IPS-NIHi11 (cell line): ENCODE results near the gene NCOA1.

Experiments
- DNase-seq: peaks from one replicate; pipeline ENCODE4 v3.0.0; 2012; ENCODE audit warnings: mixed read lengths, low spot score

The NCOA1 gene

DNA sequence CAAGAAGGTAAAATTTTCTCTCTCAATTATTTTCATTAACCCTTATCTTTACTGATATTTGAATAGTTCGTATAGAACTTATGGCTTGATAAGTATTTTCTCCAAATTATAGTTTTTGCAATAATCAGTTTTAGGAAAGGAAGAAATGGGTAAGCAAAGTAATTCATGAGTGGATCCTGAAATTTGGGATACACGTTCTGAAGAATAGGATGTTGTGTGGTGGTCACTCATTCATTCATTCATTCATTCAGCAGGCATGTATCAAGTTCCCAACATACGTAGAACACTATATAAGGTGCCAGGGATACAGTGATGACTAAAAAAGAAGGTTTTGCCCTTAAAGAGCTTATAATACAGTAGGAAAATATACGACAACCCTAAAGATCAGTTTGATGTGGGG lies 206.7 kb downstream of the NCOA1 start:
- DNase-seq = no peak

DNA sequence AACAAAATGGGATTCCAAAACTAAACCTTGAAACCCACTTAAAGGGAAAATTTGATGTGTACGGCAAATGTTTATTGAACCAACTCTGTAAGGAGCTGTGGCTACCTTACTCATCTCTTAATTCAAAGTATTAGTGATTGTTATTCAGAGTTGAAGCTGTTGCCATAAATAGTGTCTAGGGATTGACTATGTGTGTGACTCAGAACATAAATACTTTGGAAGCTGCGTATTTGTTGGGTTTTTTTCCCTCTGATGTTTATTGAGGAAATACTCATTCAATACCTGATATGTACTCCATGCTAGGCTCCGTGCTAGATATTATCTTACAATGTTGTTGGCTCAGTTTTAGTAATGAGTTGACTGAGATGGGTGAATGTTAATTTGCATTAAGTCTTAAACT lies 211.7 kb downstream of the NCOA1 start:
- DNase-seq = no peak

DNA sequence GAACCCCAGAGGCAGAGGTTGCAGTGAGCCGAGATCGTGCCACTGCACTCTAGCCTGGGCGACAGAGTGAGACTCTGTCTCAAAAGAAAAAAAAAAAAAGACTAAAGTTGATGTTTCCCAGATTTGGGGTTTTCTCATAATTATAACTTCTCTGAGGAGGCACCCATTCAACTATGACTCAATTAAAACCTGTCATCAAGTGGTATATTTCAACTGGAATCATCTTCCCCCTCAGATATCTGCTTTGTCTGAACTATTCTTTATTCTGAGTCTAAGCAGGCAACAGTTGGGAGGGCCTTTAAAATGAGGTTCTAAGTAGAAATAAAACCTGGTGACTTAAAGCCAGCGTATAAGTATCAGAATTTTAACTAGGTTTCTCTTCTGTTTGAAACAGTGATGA lies 213.6 kb downstream of the NCOA1 start:
- DNase-seq = no peak

DNA sequence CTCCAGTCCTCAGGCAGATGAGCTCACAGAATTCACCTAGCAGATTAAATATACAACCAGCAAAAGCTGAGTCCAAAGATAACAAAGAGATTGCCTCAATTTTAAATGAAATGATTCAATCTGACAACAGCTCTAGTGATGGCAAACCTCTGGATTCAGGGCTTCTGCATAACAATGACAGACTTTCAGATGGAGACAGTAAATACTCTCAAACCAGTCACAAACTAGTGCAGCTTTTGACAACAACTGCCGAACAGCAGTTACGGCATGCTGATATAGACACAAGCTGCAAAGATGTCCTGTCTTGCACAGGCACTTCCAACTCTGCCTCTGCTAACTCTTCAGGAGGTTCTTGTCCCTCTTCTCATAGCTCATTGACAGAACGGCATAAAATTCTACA lies 216.1 kb downstream of the NCOA1 start:
- DNase-seq = no peak

DNA sequence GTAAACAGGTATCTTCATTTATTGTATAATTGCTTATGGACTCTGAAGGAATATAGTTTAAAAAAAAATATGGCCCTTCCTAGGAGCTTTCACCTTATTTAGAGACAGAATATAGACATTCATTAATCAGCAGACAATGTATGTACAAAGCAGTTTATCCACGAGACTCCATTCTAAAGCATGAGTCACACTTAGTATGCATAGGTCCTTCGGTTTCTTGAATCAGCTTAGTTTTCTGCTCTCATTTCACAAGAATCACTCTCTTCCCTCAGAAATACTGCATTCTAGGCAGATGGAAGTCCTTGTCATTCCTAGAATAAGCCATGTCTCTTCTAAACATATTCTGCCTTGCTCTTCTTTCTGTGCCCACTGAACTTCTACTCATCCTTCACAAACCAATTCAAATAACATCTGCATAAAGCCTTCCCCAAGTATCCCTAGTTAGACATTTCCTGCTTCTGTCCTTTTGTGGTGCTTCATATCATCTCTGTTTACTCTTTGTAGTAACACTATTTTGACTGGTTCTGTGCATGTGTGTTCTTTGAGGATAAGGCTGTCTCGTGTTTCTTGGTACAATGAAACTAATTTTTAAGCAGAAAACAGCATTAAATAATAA lies 217.6 kb downstream of the NCOA1 start:
- DNase-seq = no peak

DNA sequence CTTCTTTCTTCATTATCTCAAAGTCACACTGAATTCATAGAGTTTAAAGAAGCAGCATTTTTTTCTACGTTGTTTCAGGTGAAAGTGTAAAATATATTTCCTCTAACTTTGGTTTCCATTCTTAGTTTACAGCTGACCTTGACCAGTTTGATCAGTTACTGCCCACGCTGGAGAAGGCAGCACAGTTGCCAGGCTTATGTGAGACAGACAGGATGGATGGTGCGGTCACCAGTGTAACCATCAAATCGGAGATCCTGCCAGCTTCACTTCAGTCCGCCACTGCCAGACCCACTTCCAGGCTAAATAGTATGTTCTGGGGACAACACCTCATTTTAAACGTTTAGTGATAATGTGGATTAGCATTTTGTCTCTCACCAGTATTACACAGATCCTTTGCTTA lies 219.8 kb downstream of the NCOA1 start:
- DNase-seq = no peak

DNA sequence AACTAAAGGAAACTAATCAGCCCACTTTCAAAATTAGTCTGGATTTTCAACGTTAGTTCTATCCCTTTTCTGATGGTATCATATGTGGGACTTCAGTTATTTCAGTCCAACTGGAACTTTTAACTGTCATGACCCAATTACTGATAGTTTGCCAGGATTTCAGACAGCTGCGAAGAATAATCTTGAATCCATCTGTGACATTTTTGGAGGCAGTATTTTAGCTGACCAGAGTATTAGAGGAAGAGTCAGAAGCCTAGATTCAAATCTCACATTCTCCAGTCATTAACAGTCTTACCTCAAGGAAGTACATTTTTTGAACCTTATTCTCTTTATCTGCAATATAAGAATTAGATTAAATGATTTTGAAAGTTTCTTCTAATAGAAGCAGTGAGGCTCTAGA lies 220.8 kb downstream of the NCOA1 start:
- DNase-seq = no peak

DNA sequence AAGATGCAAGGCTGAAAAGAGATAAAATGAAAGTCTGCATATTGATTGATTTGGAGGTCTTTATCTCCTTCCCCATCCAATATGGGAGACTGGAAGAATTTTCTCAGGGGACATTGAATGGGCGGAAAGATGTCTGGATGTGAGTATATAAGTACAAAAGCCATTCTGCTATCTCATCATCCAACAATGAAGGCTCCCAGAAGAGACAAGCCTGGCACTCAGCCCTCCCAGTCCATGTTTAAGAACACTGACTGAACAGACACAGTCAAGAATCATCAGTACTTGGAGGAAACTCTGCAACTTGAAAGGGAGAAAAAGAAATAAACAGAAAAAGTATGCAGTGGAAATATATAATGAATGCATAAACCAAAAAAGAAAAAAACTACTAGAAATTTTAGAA lies 221.2 kb downstream of the NCOA1 start:
- no peak for DNase-seq

DNA sequence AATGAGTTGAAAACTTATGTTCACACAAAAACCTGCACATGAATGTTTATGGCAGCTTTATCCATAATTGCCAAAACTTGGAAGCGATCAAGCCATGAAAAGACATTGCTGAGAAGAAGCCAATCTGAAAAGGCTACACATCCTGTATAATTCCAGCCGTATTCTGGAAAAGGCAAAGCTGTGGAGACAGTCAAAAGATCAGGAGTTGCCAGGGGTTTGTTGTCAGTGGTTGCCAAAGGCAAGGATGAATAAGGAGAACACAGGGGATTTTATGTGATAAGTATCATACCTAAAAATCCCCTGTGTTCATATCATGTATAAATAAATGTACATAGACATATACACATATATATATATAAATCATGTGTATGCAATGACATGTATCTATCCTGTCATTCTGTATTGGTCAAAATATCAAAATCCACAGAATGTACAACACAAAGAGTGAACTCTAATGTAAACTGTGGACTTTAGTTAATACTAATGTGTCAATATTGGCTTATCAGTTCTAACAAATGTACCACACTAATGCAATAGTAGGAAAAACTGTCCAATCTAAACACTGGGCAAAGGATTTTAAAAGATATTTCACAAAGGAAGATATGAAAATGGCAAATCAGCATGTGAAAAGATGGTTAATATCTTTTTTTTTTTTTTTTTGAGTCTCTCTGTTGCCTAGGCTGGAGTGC lies 226.4 kb downstream of the NCOA1 start:
- no peak for DNase-seq

DNA sequence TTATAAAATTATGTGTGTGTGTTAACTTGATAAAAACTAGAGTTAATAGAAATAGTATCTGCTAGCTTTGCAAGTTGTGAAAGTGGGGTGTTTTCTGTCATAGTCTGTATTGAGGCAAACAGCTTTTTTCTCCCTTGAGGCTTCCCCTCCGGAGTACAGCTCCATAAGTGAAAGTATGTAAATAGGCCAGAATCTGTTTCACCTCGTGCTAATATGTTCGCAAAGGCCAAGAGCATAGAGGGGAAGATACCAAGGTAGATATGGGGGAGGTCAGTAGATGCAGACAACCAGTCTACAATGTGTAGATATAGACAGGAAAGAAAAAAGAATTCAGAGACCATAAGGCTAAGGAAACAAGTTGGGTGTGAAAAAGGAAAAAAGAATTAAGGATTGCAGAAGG lies 229.3 kb downstream of the NCOA1 start:
- no peak for DNase-seq

DNA sequence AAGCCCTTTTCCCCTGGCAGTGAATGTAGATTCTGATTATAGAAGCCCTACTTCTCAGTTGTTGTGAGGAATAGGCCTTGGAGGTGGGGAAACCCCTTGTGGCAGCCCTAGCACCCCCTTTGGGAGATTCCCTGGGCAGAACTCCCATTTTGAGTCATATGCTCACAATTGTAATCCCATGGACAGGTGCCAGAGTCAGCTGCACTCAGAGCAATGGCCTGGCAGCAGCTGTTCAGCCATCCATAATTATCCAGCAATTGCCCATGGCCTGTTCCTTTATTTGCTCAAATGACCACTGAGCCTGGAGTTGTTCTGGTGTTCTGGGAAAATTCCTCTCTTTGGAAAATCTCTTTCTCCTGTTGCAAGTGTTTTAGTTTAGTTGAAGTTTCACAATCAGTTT lies 230.4 kb downstream of the NCOA1 start:
- DNase-seq = peak; percentile 14

DNA sequence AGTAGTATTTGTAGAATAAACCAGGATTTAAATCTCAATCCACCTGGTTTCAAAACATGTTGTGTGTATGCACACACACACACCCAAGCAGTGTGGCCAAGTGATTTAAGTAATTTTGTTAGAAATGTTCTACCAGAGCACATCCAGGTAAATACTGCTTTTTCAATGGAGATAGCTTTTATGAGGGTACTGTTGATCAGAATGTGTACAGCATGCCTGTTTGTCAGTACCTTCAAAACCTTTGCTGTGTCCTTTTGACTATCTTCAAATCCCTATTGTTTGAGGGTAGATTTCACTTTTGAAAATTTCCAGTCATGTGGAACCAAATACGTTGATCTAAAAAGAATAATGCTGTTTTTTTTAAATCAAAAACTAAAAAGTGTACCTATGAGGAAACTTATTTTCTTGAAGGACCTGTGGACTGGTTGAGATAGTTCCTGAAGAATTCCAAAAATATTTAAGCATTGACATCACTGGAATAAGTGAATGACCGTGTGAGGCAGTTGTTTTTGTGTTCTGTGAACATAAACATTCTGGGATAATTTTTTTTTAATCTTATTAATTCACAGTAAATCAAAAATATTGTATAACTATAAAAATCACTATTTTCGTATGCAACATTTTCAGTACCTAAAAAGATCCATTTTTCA lies 231.2 kb downstream of the NCOA1 start:
- DNase-seq = no peak

DNA sequence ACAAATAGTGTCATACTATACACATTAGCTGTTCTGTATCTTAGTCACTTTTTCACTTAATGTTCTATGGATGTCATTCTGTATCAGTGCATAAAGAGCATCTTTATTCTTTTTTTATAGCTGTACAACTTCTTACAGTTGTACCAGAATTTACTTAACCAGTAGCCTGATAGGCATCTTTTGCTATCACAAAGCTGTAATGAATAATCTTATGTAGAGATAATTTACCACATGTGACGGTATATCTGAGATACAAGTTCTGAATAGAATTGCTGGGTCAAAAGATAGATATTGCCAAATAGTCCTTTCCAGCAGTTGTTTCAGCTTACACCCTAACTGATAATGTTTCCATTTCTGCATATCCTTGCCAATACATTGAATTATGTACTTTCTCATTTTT lies 232.1 kb downstream of the NCOA1 start:
- no peak for DNase-seq

DNA sequence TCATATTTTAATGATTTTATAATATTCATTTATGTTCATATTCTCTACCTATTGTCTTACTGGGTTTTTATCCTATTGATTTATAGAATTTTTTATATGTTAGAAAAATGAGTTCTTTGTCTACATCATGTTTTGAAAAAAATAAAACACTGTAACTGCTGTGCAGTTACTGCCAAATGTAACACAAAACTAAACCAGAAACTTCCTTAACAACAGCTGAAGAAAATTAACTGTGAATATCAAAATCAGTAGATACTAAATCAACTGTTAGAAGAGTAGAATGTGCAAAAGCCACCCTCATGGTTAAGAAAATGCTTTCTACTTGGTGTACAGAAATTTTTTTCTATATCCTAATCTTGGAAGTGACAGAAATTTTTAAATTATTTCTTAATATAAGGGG lies 232.6 kb downstream of the NCOA1 start:
- DNase-seq = no peak

DNA sequence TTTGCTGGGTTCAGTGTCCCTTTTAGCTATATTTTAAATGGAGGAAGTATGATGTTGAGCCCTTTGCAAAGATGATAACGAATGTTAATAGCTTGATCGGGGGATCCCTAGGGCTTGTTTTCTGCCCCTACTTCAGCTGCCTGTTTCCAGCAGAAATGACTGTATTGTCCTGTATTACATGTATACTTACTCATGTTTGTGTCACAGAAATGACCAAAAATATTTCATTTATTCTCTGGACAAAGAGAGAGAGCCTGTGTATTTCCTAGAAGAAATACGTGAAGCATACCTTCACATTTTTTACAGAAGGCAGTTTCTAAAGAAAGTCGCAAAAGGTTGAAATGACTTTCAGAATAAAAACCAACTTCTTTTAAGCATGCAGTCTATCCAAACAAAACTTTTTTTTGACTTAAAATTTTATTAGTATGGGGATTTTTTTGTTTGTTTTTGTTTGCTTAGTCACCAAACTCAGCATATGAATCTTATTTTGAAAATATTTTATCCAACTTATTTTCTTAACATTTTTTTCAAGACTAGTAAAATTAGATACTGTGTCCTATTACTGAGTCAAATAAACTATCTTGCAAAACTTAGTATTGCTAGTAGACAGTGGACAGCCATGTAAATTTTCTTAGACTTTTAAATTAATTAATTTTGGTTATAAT lies 233.2 kb downstream of the NCOA1 start:
- DNase-seq = no peak

DNA sequence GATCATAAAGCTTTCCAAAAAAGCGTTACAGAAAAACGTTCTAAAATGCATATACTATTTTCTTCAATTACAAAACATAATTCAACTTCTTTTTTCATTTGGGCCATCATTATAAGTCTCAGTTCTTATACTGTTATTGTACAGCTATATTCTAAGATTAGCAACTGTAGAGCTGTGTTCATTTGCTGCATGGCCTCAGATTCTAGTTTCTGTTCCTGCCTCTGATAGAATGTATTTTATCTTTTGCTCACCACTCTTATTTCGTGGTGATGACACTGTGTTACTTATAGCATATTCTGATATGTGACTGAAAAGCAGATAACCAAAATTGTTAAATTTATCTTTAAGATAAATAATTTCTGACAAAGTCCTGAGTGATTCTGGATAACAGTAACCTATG lies 234.9 kb downstream of the NCOA1 start:
- DNase-seq = no peak

DNA sequence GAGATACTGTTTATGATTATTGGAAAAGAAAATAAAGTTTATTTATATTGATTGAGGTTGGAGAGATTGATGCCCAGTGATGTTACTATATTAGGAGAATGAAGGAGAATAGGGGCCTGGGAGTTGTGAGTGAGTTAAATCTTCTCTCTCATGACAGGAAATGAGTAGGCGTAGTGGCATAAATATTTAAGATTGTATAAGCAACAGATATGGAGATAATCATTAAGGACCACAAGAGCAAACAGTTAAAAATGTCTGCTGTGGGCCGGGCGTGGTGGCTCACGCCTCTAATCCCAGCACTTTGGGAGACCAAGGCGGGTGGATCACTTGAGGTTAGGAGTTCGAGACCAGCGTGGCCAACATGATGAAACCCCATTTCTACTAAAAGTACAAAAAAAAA lies 239.4 kb downstream of the NCOA1 start:
- no peak for DNase-seq

DNA sequence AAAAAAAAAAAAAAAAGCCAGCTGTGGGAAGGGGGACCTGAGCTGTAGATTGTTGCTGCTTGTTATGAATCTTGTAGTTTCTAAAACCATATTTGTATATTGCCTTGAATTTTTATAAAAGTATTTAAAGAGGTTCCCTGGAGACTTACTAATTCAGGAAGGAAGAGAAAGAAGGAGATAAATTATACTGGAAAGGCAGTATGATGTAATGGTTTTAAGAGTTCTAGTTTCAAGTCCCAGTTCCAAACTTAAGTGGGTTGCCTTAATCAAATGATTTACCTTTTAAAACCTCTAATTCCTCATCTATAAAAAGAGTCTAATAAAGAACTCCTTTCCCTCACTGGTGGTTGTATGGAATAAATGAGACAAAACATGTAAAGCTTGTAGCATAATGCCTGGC lies 240.0 kb downstream of the NCOA1 start:
- no peak for DNase-seq

DNA sequence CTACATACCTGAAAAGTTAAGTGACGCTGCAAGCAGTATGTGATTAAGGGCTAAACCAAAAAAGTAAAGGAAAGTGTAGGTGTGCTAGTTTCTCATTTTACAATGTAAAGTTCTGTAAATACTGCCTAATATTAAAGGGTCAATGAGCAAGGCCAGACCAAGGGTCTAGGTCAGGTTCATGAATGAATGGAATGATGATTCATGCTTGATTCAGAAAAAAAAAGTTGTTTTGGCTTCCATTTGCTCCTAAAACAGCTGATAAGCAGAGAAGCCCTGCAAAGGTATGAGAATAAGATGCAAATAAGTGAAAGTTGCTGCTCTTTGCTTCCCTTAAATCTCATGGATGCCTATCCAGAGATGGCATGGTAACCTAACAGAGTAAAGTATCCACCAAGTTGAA lies 240.9 kb downstream of the NCOA1 start:
- DNase-seq = no peak

DNA sequence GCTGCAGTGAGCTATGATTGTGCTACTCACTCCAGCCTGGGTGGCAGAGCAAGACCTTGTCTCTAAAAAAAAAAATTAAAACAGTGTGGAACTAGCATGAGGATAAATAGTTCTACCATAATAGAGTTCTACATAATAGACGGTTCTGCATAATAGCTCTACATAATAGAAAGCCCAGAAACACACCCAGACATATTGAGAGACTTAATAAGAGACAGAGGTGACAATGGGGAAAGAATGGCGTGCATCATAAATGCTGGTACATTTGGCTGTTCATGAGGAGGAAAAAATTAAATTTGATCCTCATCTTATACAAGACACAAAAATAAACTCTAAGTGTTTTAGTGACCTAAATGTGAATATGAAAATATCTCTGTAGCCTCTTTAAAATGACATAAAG lies 243.7 kb downstream of the NCOA1 start:
- DNase-seq = no peak

DNA sequence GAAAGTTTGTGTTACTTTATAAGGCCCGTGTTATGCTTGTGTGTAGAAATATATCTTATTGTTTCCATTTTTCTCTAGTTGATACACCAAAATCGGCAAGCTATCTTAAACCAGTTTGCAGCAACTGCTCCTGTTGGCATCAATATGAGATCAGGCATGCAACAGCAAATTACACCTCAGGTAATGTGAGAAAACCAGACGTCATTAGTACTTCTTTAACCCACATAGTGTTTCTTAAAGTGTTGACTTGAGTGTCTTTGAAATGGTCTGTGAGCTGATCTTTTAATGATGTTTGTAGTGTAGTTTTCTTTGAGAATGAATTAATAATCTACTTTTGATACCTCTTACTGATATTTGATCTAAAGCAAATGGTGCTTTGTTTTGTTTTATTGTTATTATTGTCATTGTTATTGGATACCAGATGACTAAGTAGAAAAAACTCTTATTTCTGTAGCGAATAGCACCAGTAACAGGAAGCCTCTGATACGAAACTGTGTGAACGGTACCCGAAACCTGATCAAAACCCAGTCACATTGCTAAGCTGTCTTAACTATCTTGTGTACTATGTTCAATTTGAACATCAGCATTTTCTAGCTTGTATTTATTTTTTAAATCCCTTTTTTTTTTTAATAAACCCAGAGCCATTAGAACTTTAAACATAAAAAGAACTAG lies 248.4 kb downstream of the NCOA1 start:
- DNase-seq = no peak

DNA sequence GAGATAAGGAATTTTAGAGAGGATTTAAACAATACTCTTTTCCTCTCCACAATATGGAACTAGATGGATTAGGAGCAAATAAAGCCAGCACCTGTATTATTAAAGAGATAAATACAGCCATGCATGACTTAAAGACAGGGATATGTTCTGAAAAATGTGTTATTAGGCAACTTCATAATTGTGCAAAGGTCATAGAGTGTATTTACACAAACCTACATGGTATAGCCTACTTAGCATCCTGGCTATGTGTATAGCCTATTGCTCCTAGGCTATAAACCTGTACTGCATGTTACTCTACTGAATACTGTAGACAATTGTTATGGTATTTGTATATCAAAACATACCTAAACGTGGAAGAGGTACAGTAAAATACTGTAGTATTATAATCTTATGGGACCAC lies 249.1 kb downstream of the NCOA1 start:
- no peak for DNase-seq

DNA sequence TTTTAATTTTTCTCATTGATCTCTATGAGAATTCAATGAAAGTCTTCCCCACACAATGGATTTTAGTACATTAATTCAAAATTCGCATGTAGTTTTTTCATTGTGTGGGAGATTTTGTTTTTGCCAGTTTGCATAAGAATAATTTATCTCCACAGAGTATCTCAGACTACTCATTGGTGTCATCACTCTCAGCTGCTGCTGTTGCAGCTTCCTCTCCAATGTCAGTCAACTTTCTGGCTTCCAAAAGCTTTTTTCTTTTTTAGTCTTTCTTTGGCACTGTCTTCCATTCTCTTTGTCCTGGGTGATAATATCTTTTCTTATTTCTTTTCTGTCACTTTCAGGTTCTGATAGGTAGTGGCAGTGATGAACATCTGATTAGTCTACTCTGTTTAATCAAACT lies 251.7 kb downstream of the NCOA1 start:
- no peak for DNase-seq
